Measurements from ENCODE around the gene KLHL14. TPM values are rescaled to one million over a fixed set of nuclear protein-coding genes. Genes with fewer than 3 reads are reported as not detected.

KLHL14 gene
- total and polyA plus RNA-seq, 2 donors (not counting 3 experiments of a cell fraction or from before 2014, with no cell fraction given): not detected

GRCh38 chr18:32801228-32801627, 28.4 kb upstream of the KLHL14 start:
- Histone ChIP-seq H4K20me1 (replicated peaks; ENCODE audit: control insufficient read depth, extremely low read depth, insufficient read depth, low read length) (no peaks in the 10 kb centered on the region), H3K27ac (ENCODE audit: insufficient read depth, low read depth, low read length) (no peak overlapping the region), H2AFZ (ENCODE audit: low read depth, low read length) (no peak overlapping the region), H3K9me1 (replicated peaks; ENCODE audit: control insufficient read depth, extremely low read depth, insufficient read depth, low read length) (no peaks in the 10 kb centered on the region), H3K4me1 (ENCODE audit: control insufficient read depth, extremely low read depth, insufficient read depth, low read length) (no peaks in the 10 kb centered on the region), H3K27me3 (ENCODE audit: control insufficient read depth in 2 of 2, insufficient read depth in 2 of 2, low read length in 2 of 2) (no peaks in the 10 kb centered on the region), H3K36me3 (ENCODE audit: control insufficient read depth in 2 of 2, extremely low read depth in 1 of 2, insufficient read depth in 2 of 2, low read length in 2 of 2) (no peaks in the 10 kb centered on the region), H3K79me2 (ENCODE audit: control insufficient read depth, insufficient read depth, low read length) (no peaks in the 10 kb centered on the region), H3K4me2 (ENCODE audit: insufficient read depth, low read length) (no peak overlapping the region), H3K9ac (replicated peaks; ENCODE audit: extremely low read depth, insufficient read depth, low read length) (no peak overlapping the region), H3K4me3 (replicated peaks in 1 of 3; ENCODE audit: insufficient read depth in 1 of 3, low read depth in 1 of 3, low read length in 3 of 3) (no peak overlapping the region), H3K9me3 (replicated peaks; ENCODE audit: control insufficient read depth, insufficient read depth, low read length) (no peaks in the 10 kb centered on the region)
- DNase-seq (ENCODE audit: low read depth, low spot score): no peak
- no peak for TF ChIP-seq FOS (IDR thresholded peaks at IDR 0.05; ENCODE audit: borderline replicate concordance, insufficient read depth, low read length)
- no peak for TF ChIP-seq JUN (IDR thresholded peaks at IDR 0.05; ENCODE audit: borderline replicate concordance, insufficient read depth, insufficient read length, low read depth)
- no peak for TF ChIP-seq GATA2 (IDR thresholded peaks at IDR 0.05; ENCODE audit: insufficient read depth, insufficient read length, low read depth, low read length)
- no peak for TF ChIP-seq MYC (IDR thresholded peaks at IDR 0.05; ENCODE audit: low read depth, low read length)
- TF ChIP-seq, protein P1, sequence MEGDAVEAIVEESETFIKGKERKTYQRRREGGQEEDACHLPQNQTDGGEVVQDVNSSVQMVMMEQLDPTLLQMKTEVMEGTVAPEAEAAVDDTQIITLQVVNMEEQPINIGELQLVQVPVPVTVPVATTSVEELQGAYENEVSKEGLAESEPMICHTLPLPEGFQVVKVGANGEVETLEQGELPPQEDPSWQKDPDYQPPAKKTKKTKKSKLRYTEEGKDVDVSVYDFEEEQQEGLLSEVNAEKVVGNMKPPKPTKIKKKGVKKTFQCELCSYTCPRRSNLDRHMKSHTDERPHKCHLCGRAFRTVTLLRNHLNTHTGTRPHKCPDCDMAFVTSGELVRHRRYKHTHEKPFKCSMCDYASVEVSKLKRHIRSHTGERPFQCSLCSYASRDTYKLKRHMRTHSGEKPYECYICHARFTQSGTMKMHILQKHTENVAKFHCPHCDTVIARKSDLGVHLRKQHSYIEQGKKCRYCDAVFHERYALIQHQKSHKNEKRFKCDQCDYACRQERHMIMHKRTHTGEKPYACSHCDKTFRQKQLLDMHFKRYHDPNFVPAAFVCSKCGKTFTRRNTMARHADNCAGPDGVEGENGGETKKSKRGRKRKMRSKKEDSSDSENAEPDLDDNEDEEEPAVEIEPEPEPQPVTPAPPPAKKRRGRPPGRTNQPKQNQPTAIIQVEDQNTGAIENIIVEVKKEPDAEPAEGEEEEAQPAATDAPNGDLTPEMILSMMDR (IDR thresholded peaks at IDR 0.05; ENCODE audit: extremely low read depth in 1 of 2, insufficient read depth in 1 of 2, low read depth in 1 of 2, low read length in 2 of 2): no peak
- no peak for TF ChIP-seq POLR2A (IDR thresholded peaks at IDR 0.05; ENCODE audit: low read depth, low read length)
- dilution Hi-C loops (cut with MboI; ENCODE audit: extremely low pct_ligation_motif_present, low sequenced_read_pairs): no loop called here
- ChIA-PET CTCF (interaction anchor here (1.5 kb wide), 1 partner anchor 431 kb away, joined by 5 read pairs; no protein-coding TSS in a partner anchor), POLR2A (no interaction called here)
- FAIRE-seq: no peak
- BruUV-seq (replicated peaks): no TSS peak
- intact Hi-C loops (cut with micrococcal nuclease): no loop called here
